Motor neuron (in vitro differentiated cells): ENCODE data around the gene QARS1. TPM values are rescaled to one million over a fixed set of nuclear protein-coding genes. Genes with fewer than 3 reads are reported as not detected.

Experiments
- ATAC-seq, 8 experiments: fragments of 200-7000 bp; cut with Tn5 transposase; replicated peaks in 6 of 8; 2 replicates each; pipeline ENCODE4 v1.8.0; 2021; ENCODE audit warnings: mild to moderate bottlenecking in 8 of 8, moderate library complexity in 8 of 8
- H3K27ac ChIP-seq, 2 donors: fragments of 250-450 bp; sonication (Bioruptor Pico); 2 replicates each; pipeline ENCODE4 v1.9.0; 2021; ENCODE audit warnings: antibody characterized with exemption in 2 of 2, mild to moderate bottlenecking in 2 of 2, moderate library complexity in 1 of 2
- H3K4me1 ChIP-seq, 2 donors: fragments of 250-450 bp; sonication (Bioruptor Pico); replicated peaks in 1 of 2; 2 replicates each; pipeline ENCODE4 v1.6.1; 2021; ENCODE audit warnings: antibody characterized with exemption in 2 of 2, mild to moderate bottlenecking in 2 of 2, moderate library complexity in 1 of 2
- H3K4me3 ChIP-seq, 5 donors: fragments of 250-450 bp; sonication (Bioruptor Pico); 2 replicates each; pipeline ENCODE4 v1.9.0; 2021; ENCODE audit warnings: antibody characterized with exemption in 5 of 5, mild to moderate bottlenecking in 5 of 5, moderate library complexity in 4 of 5
- WGBS, 10 experiments: fragments of 450-650 bp; shearing (Covaris generic); methylation state at CpG; one replicate each; pipeline ENCODE4 v1.0.0; 2022; 5-methylcytosine and 5-hydroxymethylcytosine counted together
- in situ Hi-C, 9 experiments: fragments of 400-800 bp; cut with MboI; loops; one replicate each; pipeline ENCODE4 v1.15.0; 2021; ENCODE audit warnings: low sequenced_read_pairs in 9 of 9, low pct_unique_long_range_greater_than_20kb in 2 of 9; ENCODE audit not compliant: unreplicated experiment in 9 of 9
- total RNA-seq, 8 experiments: library from RNA; unstranded; fragments of 300-600 nt; gene quantifications; 2 replicates each; pipeline versions ENCODE4 v1.2.3 to v1.2.4, GENCODE V29; 2022

QARS1 gene
- total RNA-seq, 8 experiments from 2014 or later = 121 to 354 (median 195) TPM

DNA sequence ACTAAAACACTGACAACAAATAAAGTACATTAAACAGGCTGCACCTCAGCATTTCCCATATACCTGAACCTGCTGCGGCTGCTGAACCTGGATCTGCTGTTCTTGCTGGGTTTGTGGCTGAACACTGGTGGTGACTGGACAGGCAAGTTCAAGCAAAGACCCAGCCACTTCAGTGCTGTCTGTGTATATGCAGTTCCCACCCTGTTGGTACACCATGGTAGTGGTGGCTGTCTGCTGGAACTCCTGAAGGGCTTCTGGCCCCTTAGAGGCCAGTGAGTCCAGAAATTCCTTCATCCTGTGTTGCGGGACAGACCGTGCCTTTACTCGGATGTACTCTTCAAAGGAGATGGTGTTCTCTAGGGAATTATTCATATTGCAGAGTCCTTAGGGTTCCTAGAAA lies 27.9 kb downstream of the QARS1 start:
- 68 to 100% (median 95%) methylated on average over 1 to 4 of the region's 4 CpGs; no CpG with 5 or more reads in 1 of the 10 experiments for WGBS, 10 experiments
- H3K4me1 ChIP-seq = no peaks in the 10 kb centered on the region
- in situ Hi-C loops = no loop called here
- H3K4me3 ChIP-seq = no peak overlapping the region
- no peak overlapping the region for H3K27ac ChIP-seq
- peak in 2 of 8 experiments; percentile 40 to 68 for ATAC-seq

GRCh38 chr3:49076116-49076515 lies 28.4 kb downstream of the QARS1 start:
- no peaks in the 10 kb centered on the region for H3K4me1 ChIP-seq
- H3K27ac ChIP-seq = no peak overlapping the region
- in situ Hi-C loops = no loop called here
- WGBS, 10 experiments = 100% methylated on average over 1 to 3 of the region's 13 CpGs; no CpG with 5 or more reads in 6 of the 10 experiments
- no peak for ATAC-seq
- no peak overlapping the region for H3K4me3 ChIP-seq

GRCh38 chr3:49058011-49058410 lies 46.5 kb downstream of the QARS1 start:
- ATAC-seq = no peak

DNA sequence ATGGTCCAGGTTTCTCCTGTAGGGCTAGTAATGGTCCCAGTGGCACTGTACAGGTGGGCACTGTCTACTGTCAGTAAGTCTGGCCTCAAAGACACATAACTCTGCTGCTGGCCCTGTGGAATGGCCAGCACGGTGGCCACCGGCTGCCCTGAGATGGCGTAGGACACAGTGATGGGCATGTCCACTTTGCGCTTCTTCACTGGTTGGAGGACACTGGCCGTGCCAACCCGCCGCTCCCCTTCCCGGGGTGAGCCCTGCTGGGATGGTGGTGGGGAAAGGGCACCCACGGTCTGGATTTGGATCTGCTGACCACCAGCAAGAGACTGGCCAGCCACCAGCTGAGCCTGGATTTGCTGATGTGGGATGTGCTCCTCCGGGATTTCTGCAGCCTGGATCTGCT lies 47.3 kb downstream of the QARS1 start:
- H3K27ac ChIP-seq = no peak overlapping the region
- 80 to 94% methylated on average over 1 to 3 of the region's 10 CpGs; no CpG with 5 or more reads in 8 of the 10 experiments for WGBS, 10 experiments
- in situ Hi-C loops = no loop called here
- no peak overlapping the region for H3K4me3 ChIP-seq
- no peaks in the 10 kb centered on the region for H3K4me1 ChIP-seq
- peak in 3 of 8 experiments; percentile 8 to 23 (median 18) for ATAC-seq

More at GRCh38 chr3:49058011-49058410, 46.5 kb downstream of the QARS1 start:
- H3K4me3 ChIP-seq = no peak overlapping the region
- WGBS, 10 experiments = 88 to 100% (median 100%) methylated on average over 1 to 6 of the region's 7 CpGs; no CpG with 5 or more reads in 3 of the 10 experiments
- H3K4me1 ChIP-seq = no peaks in the 10 kb centered on the region
- in situ Hi-C loops = no loop called here
- no peak overlapping the region for H3K27ac ChIP-seq

- Histone ChIP-seq H3K27ac (no peak overlapping the region), H3K4me3 (no peak overlapping the region), H3K4me1 (no peaks in the 10 kb centered on the region)
- 100% methylated on average over 1 to 2 of the region's 2 CpGs; no CpG with 5 or more reads in 5 of the 10 experiments for WGBS, 10 experiments
- ATAC-seq = no peak
- in situ Hi-C loops = no loop called here
These were observed 50.2 kb downstream of the QARS1 start for GRCh38 chr3:49054344-49054862.

GRCh38 chr3:49053543-49053942 lies 51.0 kb downstream of the QARS1 start:
- H3K27ac ChIP-seq = no peak overlapping the region
- 83 to 100% (median 100%) methylated on average over 1 of the region's 1 CpG; no CpG with 5 or more reads in 3 of the 10 experiments for WGBS, 10 experiments
- H3K4me1 ChIP-seq = no peaks in the 10 kb centered on the region
- in situ Hi-C loops = no loop called here
- H3K4me3 ChIP-seq = no peak overlapping the region
- no peak for ATAC-seq

Other genes starting within 250 kb of the QARS1 start
- 10 to 100 TPM in 7 of 8 experiments, 1 to 10 TPM in 1; 7.8 to 22.6 (median 17.9) TPM for gene SLC25A20, start 205.9 kb downstream of the QARS1 start, total RNA-seq
- 100 to 1,000 TPM in 2 of 8 experiments, 10 to 100 TPM in 6; 42.4 to 111 (median 68.1) TPM for gene ARIH2, start 185.9 kb downstream of the QARS1 start, total RNA-seq
- gene P4HTM, start 114.5 kb downstream of the QARS1 start, total RNA-seq = 10 to 100 TPM in 7 of 8 experiments, 1 to 10 TPM in 1; 4.9 to 94.0 (median 29.6) TPM
- 100 to 1,000 TPM in 5 of 8 experiments, 10 to 100 TPM in 3; 52.2 to 209 (median 110) TPM for gene WDR6, start 97.4 kb downstream of the QARS1 start, total RNA-seq
- 10 to 100 TPM; 13.9 to 56.7 (median 26.2) TPM for gene DALRD3, start 86.2 kb downstream of the QARS1 start, total RNA-seq
- 100 to 1,000 TPM in 2 of 8 experiments, 10 to 100 TPM in 6; 36.3 to 102 (median 70.3) TPM for gene NDUFAF3, start 82.6 kb downstream of the QARS1 start, total RNA-seq
- gene IMPDH2, start 75.4 kb downstream of the QARS1 start, total RNA-seq = 100 to 1,000 TPM; 175 to 414 (median 331) TPM
- gene QRICH1, start 10.7 kb downstream of the QARS1 start, total RNA-seq = 10 to 100 TPM; 41.4 to 95.3 (median 71.4) TPM
- 10 to 100 TPM; 29.9 to 64.7 (median 36.3) TPM for gene USP19, start 16.1 kb upstream of the QARS1 start, total RNA-seq
- gene LAMB2, start 28.3 kb upstream of the QARS1 start, total RNA-seq = 100 to 1,000 TPM in 4 of 8 experiments, 10 to 100 TPM in 4; 26.3 to 559 (median 110) TPM
- gene CCDC71, start 61.6 kb upstream of the QARS1 start, total RNA-seq = 10 to 100 TPM; 18.1 to 34.1 (median 25.2) TPM
- 10 to 100 TPM; 18.5 to 83.7 (median 37.7) TPM for gene KLHDC8B, start 66.8 kb upstream of the QARS1 start, total RNA-seq
- gene C3orf62, start 172.5 kb upstream of the QARS1 start, total RNA-seq = 10 to 100 TPM in 1 of 8 experiments, 1 to 10 TPM in 7; 1.7 to 12.6 (median 5.0) TPM
- gene USP4, start 235.3 kb upstream of the QARS1 start, total RNA-seq = 10 to 100 TPM; 14.5 to 56.9 (median 20.0) TPM